ENCODE results near the gene TCP11.
"Not testable (repeated sequence)": the region's sequence is repeated elsewhere in the genome, so short reads cannot be mapped to it uniquely, and the experiment has no call there.

Gene TCP11

DNA sequence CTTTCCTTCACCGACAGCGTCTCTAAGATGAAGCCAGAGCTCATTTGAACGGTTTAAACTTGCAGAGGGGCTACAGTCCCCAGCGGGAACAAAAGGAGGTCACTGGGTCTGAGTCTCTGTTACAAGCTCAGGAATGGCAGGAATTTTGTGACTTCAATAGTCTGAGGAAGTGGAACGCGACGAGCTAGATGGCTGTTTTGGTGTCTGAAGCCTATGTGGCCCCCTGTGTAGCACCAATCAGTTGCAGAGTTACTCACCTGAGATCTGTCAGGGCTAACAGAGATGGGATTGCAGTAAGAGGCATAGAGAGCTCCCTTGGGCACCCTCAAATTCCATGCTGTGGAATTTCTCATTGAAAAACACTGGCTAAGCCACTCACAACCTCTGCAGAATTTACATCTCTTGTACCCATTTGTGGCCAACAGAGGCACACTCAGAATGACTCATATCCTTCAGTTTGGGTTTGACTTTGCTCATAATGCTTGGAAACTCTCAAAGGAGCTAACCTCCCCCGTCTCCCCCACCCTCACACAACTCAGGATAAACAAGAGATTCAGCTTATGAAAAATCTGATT lies 7.1 kb upstream of the TCP11 start:
- peak in 1 of 4 experiments; percentile 36 for DNase-seq (ENCODE audit: low read depth in 4 of 4, low spot score in 1 of 4)

DNA sequence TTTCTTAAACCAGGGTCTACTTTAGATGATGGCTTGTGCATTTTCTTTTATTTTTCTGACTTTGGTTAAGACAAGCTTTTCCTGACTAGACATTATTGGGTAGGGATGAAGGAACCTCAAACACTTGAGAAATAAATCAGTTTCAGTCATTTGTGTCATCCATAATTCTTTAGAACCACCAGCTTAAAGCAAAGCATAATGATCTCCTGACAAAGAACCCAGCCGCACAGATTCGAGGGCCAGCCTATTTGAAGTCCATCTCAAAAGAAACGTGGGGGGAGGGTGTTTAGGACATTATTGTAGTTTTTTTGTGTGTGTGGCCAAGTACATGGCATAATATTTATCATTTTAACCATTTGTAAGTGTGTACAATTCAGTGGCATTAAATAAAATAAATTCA lies 6.3 kb upstream of the TCP11 start:
- DNase-seq (ENCODE audit: low read depth in 4 of 4, low spot score in 1 of 4), result no peak

DNA sequence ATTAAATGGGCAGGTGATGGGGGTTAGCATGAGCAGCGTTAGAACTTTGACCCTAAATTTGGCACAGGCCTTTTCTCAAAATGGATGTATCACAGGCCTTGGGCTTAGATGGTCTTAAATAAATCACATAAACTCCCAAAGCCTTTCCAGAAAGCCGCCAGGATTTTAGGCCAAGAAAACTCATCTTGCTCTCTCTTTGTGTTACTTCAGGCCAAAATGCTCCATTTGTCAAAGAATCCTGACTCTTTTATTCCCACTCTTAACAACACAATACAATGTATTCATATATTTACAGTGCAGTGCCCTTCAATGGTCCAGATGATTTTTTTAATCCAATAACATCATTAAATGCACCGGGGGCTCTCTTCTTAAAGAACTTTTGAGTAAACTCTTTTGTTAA lies 5.9 kb upstream of the TCP11 start:
- DNase-seq (ENCODE audit: low read depth in 4 of 4, low spot score in 1 of 4), result no peak

DNA sequence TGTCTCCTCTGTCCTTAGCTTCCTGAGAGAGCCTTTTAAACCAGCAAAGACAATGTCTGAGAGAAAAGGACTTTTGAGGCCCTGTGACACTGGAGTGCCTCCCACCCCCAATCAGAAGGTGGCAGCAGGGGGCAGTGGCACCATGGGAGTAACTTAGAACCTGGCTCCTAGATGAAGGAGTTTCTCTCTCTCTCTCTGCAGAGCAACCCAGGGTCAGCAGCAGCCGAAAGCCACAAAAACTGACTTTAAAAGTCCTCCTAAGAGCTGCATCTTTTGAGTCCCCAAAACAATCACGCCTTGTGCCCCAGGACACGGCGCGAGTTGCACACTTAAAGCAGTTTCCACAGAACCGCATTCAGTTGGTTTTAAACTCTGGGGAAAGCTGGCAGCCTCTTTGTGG lies 5.3 kb upstream of the TCP11 start:
- no peak for DNase-seq (ENCODE audit: low read depth in 4 of 4, low spot score in 1 of 4)

DNA sequence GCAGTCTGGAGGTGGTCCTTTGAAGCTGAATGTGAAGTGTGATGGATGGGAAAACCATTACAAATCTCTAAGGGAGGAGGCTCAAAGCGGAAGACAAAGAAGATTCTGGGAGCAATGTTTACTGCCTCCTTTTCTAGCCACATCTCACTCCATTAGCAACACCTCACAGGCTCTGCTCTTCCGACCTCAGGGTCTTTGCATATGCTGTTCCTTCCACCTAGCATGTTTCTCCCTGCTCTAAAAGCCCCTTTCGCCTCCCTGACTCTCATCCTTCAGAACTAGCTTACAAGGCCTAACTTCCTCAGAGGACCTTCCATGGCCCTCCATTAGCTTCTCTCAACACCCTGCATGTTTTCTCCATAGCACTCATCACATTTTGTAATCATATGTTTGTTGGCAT lies 4.6 kb upstream of the TCP11 start:
- DNase-seq (ENCODE audit: low read depth in 4 of 4, low spot score in 1 of 4), result no peak

DNA sequence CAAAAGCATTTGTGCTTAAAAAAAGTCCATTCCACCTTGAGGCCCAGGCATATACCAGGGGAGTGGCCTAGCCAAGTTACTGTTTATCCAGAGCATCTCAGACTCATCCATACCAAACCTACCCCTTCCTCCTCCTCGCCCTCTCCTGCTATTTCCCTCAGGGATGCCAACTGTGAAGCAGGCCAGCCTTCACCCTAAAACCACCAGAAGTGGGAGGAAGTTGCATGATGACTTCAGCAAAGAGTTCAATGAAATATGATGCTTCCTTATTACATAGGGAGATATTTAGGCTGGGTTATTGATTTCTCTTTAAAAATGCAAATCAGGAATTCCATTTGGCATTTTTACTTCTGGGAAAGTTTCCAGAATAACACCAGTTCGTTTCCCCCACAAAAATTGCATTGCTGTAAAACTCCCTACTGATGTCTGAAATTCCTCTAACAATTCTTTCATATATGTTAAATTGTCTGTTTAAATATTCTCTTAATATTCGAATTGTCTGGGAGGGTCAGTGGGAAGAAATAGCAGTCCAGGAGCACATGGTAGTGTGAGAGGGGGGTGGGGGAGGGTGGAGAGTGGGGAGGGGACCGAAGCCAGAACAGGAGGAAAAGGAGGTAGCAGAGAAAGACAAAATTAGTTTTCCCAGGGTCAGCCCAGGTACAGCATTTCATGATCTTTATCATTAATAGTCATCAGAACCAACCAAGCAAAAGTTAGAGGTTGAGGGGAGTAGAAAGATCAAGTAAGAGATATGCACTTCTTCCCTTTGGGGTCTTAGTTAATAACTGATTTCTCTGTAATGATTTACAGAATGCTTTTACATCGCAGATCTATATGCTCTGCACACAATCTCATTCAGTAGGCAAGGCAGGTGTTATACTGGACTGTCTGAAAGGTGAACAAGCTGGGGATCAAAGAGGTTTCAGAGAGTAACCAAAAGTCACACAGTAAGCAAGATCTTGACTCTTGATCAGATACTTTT lies 1.7 kb upstream of the TCP11 start:
- no peak for DNase-seq (ENCODE audit: low read depth in 4 of 4, low spot score in 1 of 4)

DNA sequence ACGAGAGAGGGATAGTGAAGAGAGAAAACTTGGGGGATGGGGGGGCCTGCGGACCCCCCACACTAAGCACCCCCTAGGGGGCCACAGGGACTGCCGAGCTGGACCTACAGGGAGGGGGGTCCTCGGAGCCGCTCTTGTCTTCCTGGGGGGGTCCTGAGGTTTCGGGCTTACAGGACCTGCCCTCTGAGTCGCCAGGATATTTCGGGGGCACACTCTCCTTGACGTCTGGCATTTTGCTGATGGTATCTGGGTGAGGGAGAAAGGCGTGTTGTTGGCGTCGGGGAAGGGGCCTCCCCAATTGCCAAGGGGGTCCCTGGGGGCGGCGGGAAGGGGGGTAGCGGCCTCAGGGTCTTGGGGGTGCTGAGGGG lies 516 bp downstream of the TCP11 start:
- no peak for DNase-seq (ENCODE audit: low read depth in 4 of 4, low spot score in 1 of 4)

DNA sequence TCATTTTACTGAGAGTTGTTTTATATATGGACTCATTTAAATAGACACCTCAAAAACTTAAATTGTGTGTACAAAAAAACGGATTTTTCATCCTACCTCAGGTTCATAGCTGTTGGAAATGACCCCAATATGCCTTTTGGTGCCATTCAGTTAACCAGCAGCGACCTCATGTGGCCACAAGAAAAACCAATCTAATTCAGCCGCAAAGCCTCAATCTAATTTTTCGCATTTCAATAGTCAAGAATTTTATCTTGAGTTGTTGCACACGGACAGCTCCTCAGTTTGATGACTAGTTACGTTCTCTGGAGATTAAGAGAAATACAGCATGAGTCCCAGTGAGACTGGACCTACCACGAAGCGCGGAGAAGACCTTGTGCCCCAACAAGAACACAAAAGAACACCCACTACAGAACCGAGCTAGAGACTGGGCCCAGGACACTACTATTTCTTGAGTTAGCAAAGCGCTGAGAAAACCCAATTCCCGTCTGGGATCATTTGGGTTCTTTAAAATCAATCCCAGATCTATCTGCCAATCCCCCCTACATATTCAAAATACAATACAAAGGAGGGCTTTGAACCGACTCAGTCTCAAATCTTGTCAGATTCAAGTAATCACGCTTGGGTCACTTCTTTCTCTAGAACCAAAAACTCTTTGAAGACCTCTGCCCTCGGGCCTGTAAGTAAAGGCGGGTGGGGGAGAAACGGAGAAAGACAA lies 1.1 kb downstream of the TCP11 start:
- peak in 3 of 4 experiments; percentile 15 to 21 (median 17) for DNase-seq (ENCODE audit: low read depth in 4 of 4, low spot score in 1 of 4)

DNA sequence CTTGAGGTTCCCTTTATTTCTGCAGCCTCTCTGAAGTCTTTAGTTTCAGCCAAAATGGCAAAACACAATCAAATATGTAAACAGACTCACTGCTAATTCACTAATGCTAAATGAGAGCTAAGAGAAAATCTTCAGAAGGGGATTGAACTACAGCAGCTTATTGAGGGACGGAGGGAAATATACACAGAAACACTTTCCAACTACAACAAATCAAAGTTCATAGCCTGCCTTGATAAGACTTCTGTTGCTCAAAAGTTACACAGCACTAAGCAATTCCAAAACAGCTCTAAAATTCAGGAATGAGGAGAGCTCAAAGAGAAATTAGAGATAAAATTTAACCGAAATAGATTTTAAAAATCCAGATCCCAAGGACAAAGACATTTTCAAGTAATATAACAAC lies 1.7 kb downstream of the TCP11 start:
- DNase-seq (ENCODE audit: low read depth in 4 of 4, low spot score in 1 of 4), result no peak

DNA sequence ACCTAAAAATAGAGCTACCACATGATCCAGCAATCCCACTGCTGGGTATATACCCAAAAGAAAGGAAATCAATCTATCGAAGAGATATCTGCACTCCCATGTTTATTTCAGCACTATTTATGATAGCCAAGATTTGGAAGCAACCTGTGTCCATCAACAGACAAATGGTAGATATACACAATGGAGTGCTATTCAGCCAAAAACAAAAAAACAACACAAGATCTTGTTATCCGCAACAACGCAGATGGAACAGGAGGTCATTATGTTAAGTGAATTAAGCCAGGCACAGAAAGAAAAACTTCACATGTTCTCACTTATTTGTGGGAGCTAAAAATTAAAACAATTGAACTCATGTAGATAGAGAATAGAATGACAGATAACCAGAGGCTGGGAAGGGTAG lies 2.9 kb downstream of the TCP11 start:
- DNase-seq (ENCODE audit: low read depth in 4 of 4, low spot score in 1 of 4), result not testable (repeated sequence)

DNA sequence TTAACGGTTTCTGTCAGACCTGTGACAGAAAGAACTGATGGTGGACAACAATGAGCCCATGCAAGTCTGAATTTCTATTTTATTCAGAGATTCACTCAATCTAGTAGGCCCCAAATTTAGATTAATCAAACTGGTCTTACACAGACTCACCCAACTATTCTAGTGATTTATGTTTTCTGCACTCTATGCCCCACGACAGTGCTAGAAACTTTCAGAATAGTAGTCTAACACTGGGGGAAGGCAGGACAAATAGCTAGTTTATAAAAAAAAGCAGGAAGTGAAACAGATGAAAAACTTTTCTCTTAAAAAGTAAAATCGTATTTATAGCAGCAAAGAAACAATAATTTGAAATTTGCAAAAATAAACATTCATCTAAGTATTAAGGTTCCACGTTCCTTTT lies 5.0 kb downstream of the TCP11 start:
- no peak for DNase-seq (ENCODE audit: low read depth in 4 of 4, low spot score in 1 of 4)

DNA sequence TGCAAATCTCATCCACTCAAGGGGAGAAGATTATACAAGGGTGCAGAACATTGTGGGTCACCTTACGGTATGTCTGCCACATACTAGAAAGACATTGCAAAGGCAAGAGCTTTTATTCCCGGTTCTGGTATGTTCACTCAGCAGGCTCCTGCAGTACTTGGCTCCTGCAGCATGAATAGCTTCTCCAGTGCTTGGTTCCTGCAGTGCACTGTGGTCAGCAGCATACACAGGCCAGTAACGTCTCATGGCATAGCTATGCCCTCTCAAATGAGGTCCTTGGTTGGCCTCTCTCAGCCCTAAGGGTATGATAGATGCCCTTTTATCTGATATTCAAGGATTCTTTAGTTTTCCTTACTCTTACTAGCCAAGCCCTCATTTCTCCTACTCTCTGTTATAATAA lies 12.6 kb downstream of the TCP11 start:
- no peak for DNase-seq (ENCODE audit: low read depth in 4 of 4, low spot score in 1 of 4)

DNA sequence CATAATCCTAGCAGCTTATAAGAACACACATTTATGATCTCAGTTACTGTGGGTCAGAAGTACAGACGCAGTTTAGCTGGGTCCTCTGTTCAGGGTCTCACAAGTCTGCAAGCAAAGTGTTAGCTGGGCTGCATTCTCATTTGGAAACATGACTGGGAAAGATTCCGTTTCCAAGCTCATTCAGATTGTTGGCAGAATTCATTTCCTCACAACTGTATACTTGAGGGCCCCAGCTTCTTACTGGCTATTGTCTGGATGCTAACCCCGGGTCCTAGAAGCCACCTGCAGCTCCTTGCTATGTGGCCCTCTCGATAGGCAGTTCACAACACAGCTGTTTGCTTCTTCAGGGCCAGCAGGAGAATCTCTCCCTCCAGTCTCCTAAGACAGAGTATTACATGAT lies 13.1 kb downstream of the TCP11 start:
- DNase-seq (ENCODE audit: low read depth in 4 of 4, low spot score in 1 of 4), result no peak

DNA sequence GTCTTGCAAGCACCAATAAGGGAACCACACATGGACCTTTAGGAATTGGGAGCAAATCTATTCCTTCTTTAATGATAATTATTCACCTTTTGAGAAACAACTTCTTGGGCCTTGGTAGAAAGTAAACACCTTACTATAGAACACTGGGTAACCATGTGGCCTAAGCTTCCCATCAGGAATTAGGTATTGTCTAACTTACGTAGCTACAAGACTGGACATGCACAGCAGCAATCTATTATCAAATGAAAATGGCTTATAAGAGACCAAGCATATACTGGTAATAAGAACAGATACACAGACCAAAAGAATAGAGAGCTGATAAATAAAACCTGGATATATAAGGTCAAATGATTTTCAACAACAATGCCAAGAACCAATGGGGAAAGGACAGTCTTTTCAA lies 16.8 kb downstream of the TCP11 start:
- no peak for DNase-seq (ENCODE audit: low read depth in 4 of 4, low spot score in 1 of 4)

DNA sequence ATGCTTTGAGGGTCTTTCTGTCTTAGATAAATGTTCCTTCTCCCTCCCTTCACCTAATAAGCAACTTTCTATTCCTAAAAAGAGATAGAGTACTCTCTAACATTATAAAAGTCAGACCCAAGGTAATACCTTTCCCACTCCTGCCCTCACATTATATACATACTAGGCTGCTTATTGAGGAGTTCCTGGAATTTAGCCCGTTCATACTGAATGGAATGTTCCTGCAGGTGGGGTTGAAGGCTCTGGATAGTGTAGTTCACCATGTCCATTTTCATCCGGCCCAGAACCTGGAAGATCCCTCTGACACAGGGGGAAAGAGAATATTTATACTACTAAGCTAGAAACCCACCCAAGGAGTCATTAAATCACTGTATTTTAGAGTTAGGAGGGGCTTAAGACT lies 20.4 kb downstream of the TCP11 start:
- no peak for DNase-seq (ENCODE audit: low read depth in 4 of 4, low spot score in 1 of 4)

DNA sequence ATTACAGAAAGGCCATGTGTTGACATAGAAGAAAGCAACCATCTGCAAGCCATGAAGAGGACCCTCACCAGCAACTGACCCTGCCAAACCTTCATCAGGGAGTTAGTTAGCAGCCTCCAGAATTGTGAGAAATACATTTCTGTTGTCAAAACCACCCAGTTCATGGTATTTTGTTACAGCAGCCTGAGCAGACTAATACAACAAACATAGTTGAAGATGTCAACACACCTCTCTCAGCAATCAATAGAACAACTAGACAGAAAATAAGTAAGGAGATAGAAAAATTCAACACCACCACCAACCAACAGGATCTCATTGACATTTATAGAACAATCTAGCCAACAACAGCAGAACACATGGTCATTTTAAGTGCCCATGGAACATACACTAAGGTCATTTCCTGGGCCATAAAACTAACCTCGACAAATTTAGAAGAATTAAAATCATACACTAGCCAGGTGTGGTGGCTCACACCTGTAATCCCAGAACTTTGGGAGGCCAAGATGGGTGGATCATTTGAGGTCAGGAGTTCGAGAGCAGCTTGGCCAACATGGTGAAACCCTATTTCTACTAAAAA lies 32.7 kb downstream of the TCP11 start:
- no peak for DNase-seq (ENCODE audit: low read depth in 4 of 4, low spot score in 1 of 4)

DNA sequence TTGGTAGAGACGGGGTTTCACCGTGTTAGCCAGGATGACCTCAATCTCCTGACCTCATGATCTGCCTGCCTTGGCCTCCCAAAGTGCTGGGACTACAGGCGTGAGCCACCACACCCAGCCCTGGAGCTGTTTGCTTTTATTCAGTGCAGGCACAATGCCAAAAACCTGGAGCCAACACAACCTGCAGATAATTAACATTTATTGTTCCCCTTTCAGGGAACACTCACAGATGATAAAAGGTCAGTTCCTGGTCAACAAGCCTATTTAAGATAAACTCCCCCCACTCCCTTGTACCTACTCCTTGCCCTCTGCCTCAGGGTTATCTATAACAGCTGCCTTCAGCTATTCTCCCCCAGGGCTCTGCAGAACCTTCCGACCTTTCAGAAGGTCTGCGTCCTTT lies 33.4 kb downstream of the TCP11 start:
- not testable (repeated sequence) for DNase-seq (ENCODE audit: low read depth in 4 of 4, low spot score in 1 of 4)

DNA sequence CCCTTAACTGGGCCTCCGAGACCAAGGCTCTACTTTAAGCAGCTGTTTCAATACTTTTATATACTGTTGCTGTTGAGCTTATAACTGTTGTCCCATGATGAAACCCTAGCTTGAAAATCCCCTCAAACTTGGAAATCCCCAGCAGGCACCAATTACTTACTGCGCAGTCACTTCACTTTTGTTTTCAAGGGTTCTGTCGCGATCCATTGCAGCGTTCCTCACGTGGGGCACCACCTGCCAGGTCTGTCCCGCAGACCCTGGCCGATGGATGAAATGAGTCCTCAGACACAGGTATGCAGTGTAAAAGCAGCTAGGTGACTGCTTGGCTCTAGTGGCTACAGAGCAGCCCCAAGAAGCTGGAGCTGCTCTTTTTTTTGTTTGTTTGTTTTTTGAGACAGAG lies 33.9 kb downstream of the TCP11 start:
- not testable (repeated sequence) for DNase-seq (ENCODE audit: low read depth in 4 of 4, low spot score in 1 of 4)

DNA sequence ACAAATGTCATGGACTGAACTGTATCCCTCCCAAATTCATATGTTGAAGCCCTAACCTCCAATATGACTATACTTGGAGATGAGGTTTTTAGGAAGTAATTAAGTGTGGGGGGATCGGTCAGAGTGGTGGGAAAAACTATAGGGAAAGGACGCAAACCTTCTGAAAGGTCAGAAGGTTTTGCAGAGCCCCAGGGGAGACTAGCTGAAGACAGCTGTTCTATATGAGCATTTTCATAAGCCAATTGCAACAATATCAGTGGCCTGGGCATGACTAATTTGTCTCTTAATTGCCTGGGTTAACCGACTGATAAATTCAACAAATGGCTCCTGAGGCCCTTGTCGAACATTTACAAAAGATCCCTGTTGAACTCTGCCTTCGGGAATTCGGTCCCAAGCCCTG lies 35.1 kb downstream of the TCP11 start:
- DNase-seq (ENCODE audit: low read depth in 4 of 4, low spot score in 1 of 4), result not testable (repeated sequence)

DNA sequence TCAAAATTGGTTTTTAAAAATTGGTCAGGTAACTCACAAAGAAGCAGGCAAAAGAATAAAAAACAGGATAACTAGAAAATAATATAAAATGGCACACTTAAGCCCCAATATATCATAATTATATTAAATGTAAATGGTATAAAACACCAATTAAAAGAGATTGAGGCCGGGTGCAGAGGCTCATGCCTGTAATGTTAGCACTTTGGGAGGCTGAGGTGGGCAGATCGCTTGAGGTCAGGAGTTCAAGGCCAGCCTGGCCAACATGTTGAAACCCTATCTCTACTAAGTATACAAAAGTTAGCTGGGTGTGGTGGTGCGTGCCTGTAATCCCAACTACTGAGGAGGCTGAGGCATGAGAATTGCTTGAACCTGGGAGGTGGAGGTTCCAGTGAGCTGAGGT lies 36.1 kb downstream of the TCP11 start:
- no peak for DNase-seq (ENCODE audit: low read depth in 4 of 4, low spot score in 1 of 4)

DNA sequence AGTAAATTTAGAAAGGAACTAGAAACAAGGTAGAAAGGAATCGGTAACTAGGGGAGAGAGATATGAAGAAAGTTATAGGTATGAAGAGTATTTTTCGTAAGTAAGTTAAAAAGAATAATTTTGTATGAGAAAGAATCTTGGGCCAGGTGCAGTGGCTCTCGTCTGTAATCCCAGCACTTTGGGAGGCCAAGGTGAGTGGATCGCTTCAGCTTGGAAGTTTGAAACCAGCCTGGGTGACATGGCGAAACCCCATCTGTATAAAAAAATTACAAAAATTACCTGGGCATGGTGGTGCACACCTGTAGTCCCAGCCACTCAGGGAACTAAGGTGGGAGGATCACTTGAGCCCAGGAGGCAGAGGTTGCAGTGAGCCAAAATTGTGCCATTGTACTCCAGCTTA lies 42.0 kb downstream of the TCP11 start:
- DNase-seq (ENCODE audit: low read depth in 4 of 4, low spot score in 1 of 4), result no peak

Data from stimulated activated CD4-positive, alpha-beta T cell treated with anti-CD3 and anti-CD28 coated beads, Interleukin-1b, Interleukin-23, amount 100 ng/mL, for 24 hours (primary cell).